22Rv1 (cell line): ENCODE results near the gene PSME3.
"Not testable (repeated sequence)": the region's sequence is repeated elsewhere in the genome, so short reads cannot be mapped to it uniquely, and the experiment has no call there.

Experiments used
- H3K27ac ChIP-seq: fragments of 450-650 bp; 2 replicates; pipeline ENCODE4 v1.5.1; 2017
- ZFX ChIP-seq: fragments of 450-650 bp; IDR thresholded peaks from 2 replicates; pipeline ENCODE4 v1.6.1; 2017; ENCODE audit warnings: antibody characterized with exemption, borderline replicate concordance
- TF ChIP-seq, protein P1 (sequence below): fragments of 450-650 bp; IDR thresholded peaks from 2 replicates; pipeline ENCODE4 v1.5.1; 2017; ENCODE audit warnings: mild to moderate bottlenecking

The PSME3 gene

DNA sequence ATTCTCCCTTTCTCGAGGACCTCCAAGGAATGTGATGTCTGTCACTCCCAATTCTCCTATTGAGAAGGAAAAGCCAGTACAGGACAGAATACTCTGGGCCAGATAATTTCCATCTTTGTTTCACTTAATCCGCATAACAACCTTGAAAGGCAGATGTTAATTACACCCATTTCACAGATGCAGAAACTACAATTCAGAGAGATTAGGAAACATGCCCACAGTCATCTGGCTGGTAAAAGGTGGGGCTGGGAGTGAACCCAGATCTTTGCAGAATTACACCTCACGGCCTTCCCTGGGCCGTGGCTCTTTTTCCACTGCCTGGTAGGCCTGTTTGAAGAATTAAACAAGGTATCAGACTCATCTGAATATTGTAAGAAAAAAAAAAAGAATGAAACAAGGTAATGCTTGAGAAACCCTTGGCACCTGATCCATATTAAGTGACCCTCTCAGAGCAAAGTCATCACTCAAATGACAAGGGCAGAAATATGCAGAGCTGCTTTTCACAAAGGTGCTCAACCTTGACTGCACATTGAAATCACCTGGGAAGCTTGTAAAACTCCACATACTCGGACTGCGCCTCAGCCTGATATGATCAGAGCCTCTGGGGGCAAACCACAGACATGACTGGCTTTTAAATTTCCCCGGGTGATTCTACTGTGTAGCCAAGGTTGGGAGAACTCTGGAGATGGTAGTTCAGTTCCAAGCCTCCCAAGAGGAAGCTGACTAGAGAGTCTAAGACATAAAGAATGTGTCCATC, 50.8 kb downstream of the PSME3 start:
- TF ChIP-seq ZFX = no peak
- no peak overlapping the region for H3K27ac ChIP-seq

GRCh38 chr17:42885806-42886205, 52.6 kb downstream of the PSME3 start:
- not testable (repeated sequence) for H3K27ac ChIP-seq

GRCh38 chr17:42886283-42887176, 53.3 kb downstream of the PSME3 start:
- no peak overlapping the region for H3K27ac ChIP-seq
- TF ChIP-seq, protein P1, sequence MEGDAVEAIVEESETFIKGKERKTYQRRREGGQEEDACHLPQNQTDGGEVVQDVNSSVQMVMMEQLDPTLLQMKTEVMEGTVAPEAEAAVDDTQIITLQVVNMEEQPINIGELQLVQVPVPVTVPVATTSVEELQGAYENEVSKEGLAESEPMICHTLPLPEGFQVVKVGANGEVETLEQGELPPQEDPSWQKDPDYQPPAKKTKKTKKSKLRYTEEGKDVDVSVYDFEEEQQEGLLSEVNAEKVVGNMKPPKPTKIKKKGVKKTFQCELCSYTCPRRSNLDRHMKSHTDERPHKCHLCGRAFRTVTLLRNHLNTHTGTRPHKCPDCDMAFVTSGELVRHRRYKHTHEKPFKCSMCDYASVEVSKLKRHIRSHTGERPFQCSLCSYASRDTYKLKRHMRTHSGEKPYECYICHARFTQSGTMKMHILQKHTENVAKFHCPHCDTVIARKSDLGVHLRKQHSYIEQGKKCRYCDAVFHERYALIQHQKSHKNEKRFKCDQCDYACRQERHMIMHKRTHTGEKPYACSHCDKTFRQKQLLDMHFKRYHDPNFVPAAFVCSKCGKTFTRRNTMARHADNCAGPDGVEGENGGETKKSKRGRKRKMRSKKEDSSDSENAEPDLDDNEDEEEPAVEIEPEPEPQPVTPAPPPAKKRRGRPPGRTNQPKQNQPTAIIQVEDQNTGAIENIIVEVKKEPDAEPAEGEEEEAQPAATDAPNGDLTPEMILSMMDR = no peak
- no peak for TF ChIP-seq ZFX

- no peak for TF ChIP-seq ZFX
- TF ChIP-seq, protein P1 = no peak
- H3K27ac ChIP-seq = no peak overlapping the region
These were observed 56.6 kb downstream of the PSME3 start for GRCh38 chr17:42889809-42890208.

DNA sequence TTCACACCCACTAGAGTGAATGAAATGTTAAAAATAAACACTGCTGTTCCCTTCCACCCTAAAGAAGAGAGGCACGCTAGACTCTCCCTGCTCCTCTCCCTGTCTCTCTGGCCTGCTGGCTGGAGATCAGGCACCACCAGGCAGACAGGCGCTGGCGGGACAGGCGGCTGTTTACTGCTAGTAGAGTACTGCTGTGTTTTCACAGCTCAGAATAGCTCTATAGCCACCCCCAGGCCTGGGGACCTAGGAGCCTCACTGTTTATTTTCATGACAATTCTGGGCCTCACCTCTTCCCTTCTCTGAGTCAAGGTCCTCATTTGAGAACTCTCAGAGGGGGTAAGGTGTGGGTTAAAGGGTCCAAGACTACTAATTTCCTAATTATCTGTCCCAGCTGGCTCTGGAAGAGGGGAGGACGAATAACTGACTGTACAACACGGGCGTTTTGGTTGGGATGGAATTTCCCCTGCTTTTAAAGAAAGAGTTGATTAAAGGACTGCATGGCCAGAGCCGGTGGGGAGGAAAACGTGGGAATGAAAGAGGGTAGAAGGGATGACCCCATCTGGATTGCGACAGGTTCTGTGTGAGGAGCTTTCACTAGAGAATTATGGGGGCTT, 58.4 kb downstream of the PSME3 start:
- no peak for TF ChIP-seq ZFX
- TF ChIP-seq, protein P1 = no peak
- H3K27ac ChIP-seq = no peak overlapping the region

- TF ChIP-seq, protein P1 = no peak
- TF ChIP-seq ZFX = no peak
- H3K27ac ChIP-seq = no peak overlapping the region
These were observed 60.2 kb downstream of the PSME3 start for GRCh38 chr17:42893359-42893758.
